ES-I3 (cell line): ENCODE measurements around the gene KCNE4.

Experiments used
- H3K36me3 ChIP-seq: 2 replicates; pipeline ENCODE4 v1.6.1; 2013; ENCODE audit warnings: mild to moderate bottlenecking, low read length, control low read depth, moderate library complexity; ENCODE audit not compliant: insufficient read depth
- H3K4me1 ChIP-seq: 2 replicates; pipeline ENCODE4 v1.6.1; 2013; ENCODE audit warnings: mild to moderate bottlenecking, control low read depth, low read length; ENCODE audit not compliant: insufficient read depth
- H3K9ac ChIP-seq: 2 replicates; pipeline ENCODE4 v1.6.1; 2013; ENCODE audit warnings: low read depth, mild to moderate bottlenecking, low read length, moderate library complexity
- H3K9me3 ChIP-seq: 2 replicates; pipeline ENCODE4 v1.6.1; 2013; ENCODE audit warnings: mild to moderate bottlenecking, low read length, moderate library complexity; ENCODE audit not compliant: control insufficient read depth, insufficient read depth

KCNE4 gene

GRCh38 chr2:223056701-223057418 is 4.9 kb downstream of the KCNE4 start:
- no peak overlapping the region for H3K9ac ChIP-seq
- H3K9me3 ChIP-seq = no peaks in the 10 kb centered on the region; the same call in 1 of the 2 replicates
- peaks cover 3% of the 10 kb centered on the region for H3K4me1 ChIP-seq
- H3K36me3 ChIP-seq = no peaks in the 10 kb centered on the region

GRCh38 chr2:223057569-223057968 is 5.6 kb downstream of the KCNE4 start:
- H3K4me1 ChIP-seq = no peaks in the 10 kb centered on the region; the same call in 1 of the 2 replicates
- H3K36me3 ChIP-seq = no peaks in the 10 kb centered on the region
- H3K9me3 ChIP-seq = no peaks in the 10 kb centered on the region; the same call in 1 of the 2 replicates
- no peak overlapping the region for H3K9ac ChIP-seq

- Histone ChIP-seq H3K9me3 (no peaks in the 10 kb centered on the region; the same call in 1 of the 2 replicates), H3K36me3 (no peaks in the 10 kb centered on the region), H3K4me1 (no peaks in the 10 kb centered on the region; the same call in 1 of the 2 replicates), H3K9ac (no peak overlapping the region)
Observed at GRCh38 chr2:223058952-223059716, 7.1 kb downstream of the KCNE4 start.

- H3K36me3 ChIP-seq = no peaks in the 10 kb centered on the region
- H3K9me3 ChIP-seq = no peaks in the 10 kb centered on the region
- no peaks in the 10 kb centered on the region for H3K4me1 ChIP-seq
- H3K9ac ChIP-seq = no peak overlapping the region
Observed at GRCh38 chr2:223060201-223060825, 8.3 kb downstream of the KCNE4 start.

- H3K36me3 ChIP-seq = no peaks in the 10 kb centered on the region
- H3K9ac ChIP-seq = no peak overlapping the region
- H3K4me1 ChIP-seq = no peaks in the 10 kb centered on the region
- no peaks in the 10 kb centered on the region for H3K9me3 ChIP-seq
Observed at GRCh38 chr2:223062396-223062795, 10.4 kb downstream of the KCNE4 start.

- H3K9ac ChIP-seq = no peak overlapping the region
- H3K4me1 ChIP-seq = no peaks in the 10 kb centered on the region
- H3K9me3 ChIP-seq = no peaks in the 10 kb centered on the region
- no peaks in the 10 kb centered on the region for H3K36me3 ChIP-seq
Observed at GRCh38 chr2:223065107-223065506, 13.1 kb downstream of the KCNE4 start.

GRCh38 chr2:223066721-223067120 is 14.7 kb downstream of the KCNE4 start:
- no peaks in the 10 kb centered on the region for H3K4me1 ChIP-seq
- H3K36me3 ChIP-seq = no peaks in the 10 kb centered on the region
- H3K9me3 ChIP-seq = no peaks in the 10 kb centered on the region
- no peak overlapping the region for H3K9ac ChIP-seq

- no peak overlapping the region for H3K9ac ChIP-seq
- H3K4me1 ChIP-seq = no peaks in the 10 kb centered on the region
- H3K9me3 ChIP-seq = no peaks in the 10 kb centered on the region
Observed at GRCh38 chr2:223068071-223068470, 16.1 kb downstream of the KCNE4 start.

GRCh38 chr2:223069465-223069864 is 17.5 kb downstream of the KCNE4 start:
- no peaks in the 10 kb centered on the region for H3K36me3 ChIP-seq
- H3K4me1 ChIP-seq = no peaks in the 10 kb centered on the region
- no peaks in the 10 kb centered on the region for H3K9me3 ChIP-seq
- no peak overlapping the region for H3K9ac ChIP-seq

More at GRCh38 chr2:223068071-223068470, 16.1 kb downstream of the KCNE4 start:
- H3K36me3 ChIP-seq = no peaks in the 10 kb centered on the region

GRCh38 chr2:223069988-223070387 is 18.0 kb downstream of the KCNE4 start:
- no peaks in the 10 kb centered on the region for H3K36me3 ChIP-seq
- no peaks in the 10 kb centered on the region for H3K4me1 ChIP-seq
- no peaks in the 10 kb centered on the region for H3K9me3 ChIP-seq
- H3K9ac ChIP-seq = no peak overlapping the region

- H3K9ac ChIP-seq = no peak overlapping the region
- H3K36me3 ChIP-seq = no peaks in the 10 kb centered on the region
- H3K9me3 ChIP-seq = no peaks in the 10 kb centered on the region
- no peaks in the 10 kb centered on the region for H3K4me1 ChIP-seq
Observed at GRCh38 chr2:223071139-223071538, 19.1 kb downstream of the KCNE4 start.

GRCh38 chr2:223072826-223073225 is 20.8 kb downstream of the KCNE4 start:
- Histone ChIP-seq H3K4me1 (no peaks in the 10 kb centered on the region), H3K9ac (no peak overlapping the region), H3K9me3 (no peaks in the 10 kb centered on the region), H3K36me3 (no peaks in the 10 kb centered on the region)

GRCh38 chr2:223075301-223076270 is 23.6 kb downstream of the KCNE4 start:
- H3K9ac ChIP-seq = no peak overlapping the region

GRCh38 chr2:223076573-223076972 is 24.6 kb downstream of the KCNE4 start:
- Histone ChIP-seq H3K36me3 (no peaks in the 10 kb centered on the region), H3K9ac (no peak overlapping the region), H3K4me1 (no peaks in the 10 kb centered on the region), H3K9me3 (no peaks in the 10 kb centered on the region)

More at GRCh38 chr2:223075301-223076270, 23.6 kb downstream of the KCNE4 start:
- Histone ChIP-seq H3K36me3 (no peaks in the 10 kb centered on the region), H3K4me1 (no peaks in the 10 kb centered on the region), H3K9me3 (no peaks in the 10 kb centered on the region)
